ENCODE measurements around the gene POLN. TPM values are rescaled to one million over a fixed set of nuclear protein-coding genes. Genes with fewer than 3 reads are reported as not detected.
A peak's percentile ranks its signal among the peaks of the same experiment; 100 is the strongest.

POLN gene
- total and polyA plus RNA-seq, 2 donors from 2014 or later, result 1.3 to 3.8 TPM

DNA sequence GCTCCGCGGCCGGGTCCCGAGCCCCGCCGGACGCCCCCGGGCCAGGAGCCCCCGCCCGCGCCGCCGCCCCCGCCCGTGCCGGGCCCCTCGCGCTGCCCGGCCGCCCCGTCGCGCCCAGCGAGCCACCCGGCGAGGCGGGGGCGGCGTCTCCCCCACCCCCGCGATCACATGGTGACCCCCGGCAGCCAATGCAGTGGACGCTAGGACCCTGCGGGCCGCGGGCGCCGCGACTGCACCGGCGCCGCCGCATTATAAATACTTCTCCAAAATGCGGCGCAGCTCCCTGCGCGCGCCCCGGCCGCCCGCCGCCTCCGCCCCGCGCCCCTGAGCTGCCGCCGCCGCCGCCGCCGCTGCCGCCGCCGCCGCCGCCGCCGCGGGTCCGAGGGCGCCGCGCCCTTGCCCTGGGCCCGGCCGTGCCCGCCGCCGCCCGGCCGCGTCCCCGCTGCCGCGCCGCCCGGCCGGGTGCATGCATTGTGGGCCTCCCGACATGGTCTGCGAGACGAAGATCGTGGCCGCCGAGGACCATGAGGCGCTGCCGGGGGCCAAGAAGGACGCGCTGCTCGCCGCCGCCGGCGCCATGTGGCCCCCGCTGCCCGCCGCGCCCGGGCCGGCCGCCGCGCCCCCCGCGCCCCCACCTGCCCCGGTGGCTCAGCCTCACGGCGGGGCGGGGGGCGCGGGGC, 182.7 kb downstream of the POLN start, which contains the start of gene NAT8L:
Gene NAT8L (plus strand): TSS at position 282 of the 680 bp plus-strand sequence. CDS start 185 bp downstream, at position 467.
- H3K9ac ChIP-seq (ENCODE audit: low read length in 3 of 3), result no peak within 1 kb of the TSS
- TF ChIP-seq, protein P1, sequence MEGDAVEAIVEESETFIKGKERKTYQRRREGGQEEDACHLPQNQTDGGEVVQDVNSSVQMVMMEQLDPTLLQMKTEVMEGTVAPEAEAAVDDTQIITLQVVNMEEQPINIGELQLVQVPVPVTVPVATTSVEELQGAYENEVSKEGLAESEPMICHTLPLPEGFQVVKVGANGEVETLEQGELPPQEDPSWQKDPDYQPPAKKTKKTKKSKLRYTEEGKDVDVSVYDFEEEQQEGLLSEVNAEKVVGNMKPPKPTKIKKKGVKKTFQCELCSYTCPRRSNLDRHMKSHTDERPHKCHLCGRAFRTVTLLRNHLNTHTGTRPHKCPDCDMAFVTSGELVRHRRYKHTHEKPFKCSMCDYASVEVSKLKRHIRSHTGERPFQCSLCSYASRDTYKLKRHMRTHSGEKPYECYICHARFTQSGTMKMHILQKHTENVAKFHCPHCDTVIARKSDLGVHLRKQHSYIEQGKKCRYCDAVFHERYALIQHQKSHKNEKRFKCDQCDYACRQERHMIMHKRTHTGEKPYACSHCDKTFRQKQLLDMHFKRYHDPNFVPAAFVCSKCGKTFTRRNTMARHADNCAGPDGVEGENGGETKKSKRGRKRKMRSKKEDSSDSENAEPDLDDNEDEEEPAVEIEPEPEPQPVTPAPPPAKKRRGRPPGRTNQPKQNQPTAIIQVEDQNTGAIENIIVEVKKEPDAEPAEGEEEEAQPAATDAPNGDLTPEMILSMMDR (IDR thresholded peaks at IDR 0.05; ENCODE audit: borderline replicate concordance, extremely low read depth, insufficient read depth), result no peak
- peaks cover under 1% of the 10 kb centered on the region for H3K27me3 ChIP-seq (ENCODE audit: control insufficient read depth, insufficient read depth, low read length)
- H3K4me3 ChIP-seq (ENCODE audit: low read length in 3 of 3), result peak within 1 kb of the TSS in 1 of 3 donors; percentile 11
- H3K9me3 ChIP-seq (ENCODE audit: control insufficient read depth in 2 of 3, insufficient read depth in 1 of 3, low read length in 3 of 3), result no peaks in the 10 kb centered on the region
- H3K27ac ChIP-seq (ENCODE audit: low read depth in 2 of 2, low read length in 2 of 2), result no peak within 1 kb of the TSS
- no peak for FAIRE-seq
- intact Hi-C loops (cut with DNase I), result no loop called here
- DNase-seq, result peak in 4 of 5 donors; percentile 60 to 72 (median 68)
- H3K4me1 ChIP-seq (ENCODE audit: control insufficient read depth in 2 of 3, insufficient read depth in 2 of 3, low read depth in 1 of 3, low read length in 3 of 3), result peaks cover 0 to 4% (median 0%) of the 10 kb centered on the region in 3 donors
- H3K36me3 ChIP-seq (ENCODE audit: control insufficient read depth in 2 of 3, insufficient read depth in 3 of 3, low read length in 3 of 3), result no peaks in the 10 kb centered on the region

DNA sequence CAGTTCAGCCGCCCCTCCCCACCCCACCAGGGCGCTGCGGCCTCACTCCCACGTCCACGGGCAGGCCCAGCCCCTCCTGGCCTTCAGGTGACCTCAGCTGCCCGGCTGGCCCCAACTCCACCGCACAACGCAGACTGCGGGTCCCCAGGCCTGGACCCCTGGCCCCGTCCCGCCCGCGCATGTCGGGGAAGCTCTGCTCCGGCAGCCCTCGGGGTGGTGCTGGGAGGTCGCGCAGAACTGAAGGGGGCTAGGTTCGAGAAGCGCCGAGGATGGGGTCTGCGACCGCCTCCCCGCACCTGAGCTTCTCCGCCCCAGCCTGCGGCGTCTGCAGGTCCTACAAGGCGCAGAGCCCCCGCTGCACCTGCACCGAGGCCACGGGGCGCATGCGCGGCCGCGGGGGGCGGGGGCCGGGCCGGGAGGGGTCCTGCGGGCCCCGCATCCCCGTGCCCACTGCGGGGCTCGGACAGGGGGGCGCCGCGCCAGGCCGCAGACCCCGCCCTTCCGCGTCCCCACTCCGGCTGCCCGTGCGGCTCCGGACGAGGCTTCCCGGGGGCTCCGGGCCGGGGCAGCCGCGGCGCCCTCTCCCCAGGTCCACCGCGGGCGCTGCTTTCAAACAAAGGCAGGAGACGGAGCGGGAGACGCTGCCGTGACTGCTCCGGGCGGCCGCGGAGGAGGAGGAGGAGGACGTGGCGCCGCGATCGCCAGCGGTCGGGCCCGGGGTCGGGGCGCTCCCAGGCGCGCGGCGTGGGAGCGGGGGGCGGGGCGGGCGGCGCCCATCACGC, 183.5 kb downstream of the POLN start:
- H3K27ac ChIP-seq (ENCODE audit: low read depth in 2 of 2, low read length in 2 of 2), result no peak overlapping the region
- peaks cover 3% of the 10 kb centered on the region for H3K27me3 ChIP-seq (ENCODE audit: control insufficient read depth, insufficient read depth, low read length)
- intact Hi-C loops (cut with DNase I), result no loop called here
- FAIRE-seq (no peak), DNase-seq (peak in 3 of 5 donors; percentile 52 to 76 (median 69))
- no peaks in the 10 kb centered on the region for H3K36me3 ChIP-seq (ENCODE audit: control insufficient read depth in 2 of 3, insufficient read depth in 3 of 3, low read length in 3 of 3)
- no peak overlapping the region for H3K9ac ChIP-seq (ENCODE audit: low read length in 3 of 3)
- H3K4me3 ChIP-seq (ENCODE audit: low read length in 3 of 3), result peak overlapping the region in 1 of 3 donors; percentile 11
- H3K4me1 ChIP-seq (ENCODE audit: control insufficient read depth in 2 of 3, insufficient read depth in 2 of 3, low read depth in 1 of 3, low read length in 3 of 3), result peaks cover 0 to 4% (median 0%) of the 10 kb centered on the region in 3 donors
- no peaks in the 10 kb centered on the region for H3K9me3 ChIP-seq (ENCODE audit: control insufficient read depth in 2 of 3, insufficient read depth in 1 of 3, low read length in 3 of 3)
- TF ChIP-seq, protein P1 (IDR thresholded peaks at IDR 0.05; ENCODE audit: borderline replicate concordance, extremely low read depth, insufficient read depth), result no peak

DNA sequence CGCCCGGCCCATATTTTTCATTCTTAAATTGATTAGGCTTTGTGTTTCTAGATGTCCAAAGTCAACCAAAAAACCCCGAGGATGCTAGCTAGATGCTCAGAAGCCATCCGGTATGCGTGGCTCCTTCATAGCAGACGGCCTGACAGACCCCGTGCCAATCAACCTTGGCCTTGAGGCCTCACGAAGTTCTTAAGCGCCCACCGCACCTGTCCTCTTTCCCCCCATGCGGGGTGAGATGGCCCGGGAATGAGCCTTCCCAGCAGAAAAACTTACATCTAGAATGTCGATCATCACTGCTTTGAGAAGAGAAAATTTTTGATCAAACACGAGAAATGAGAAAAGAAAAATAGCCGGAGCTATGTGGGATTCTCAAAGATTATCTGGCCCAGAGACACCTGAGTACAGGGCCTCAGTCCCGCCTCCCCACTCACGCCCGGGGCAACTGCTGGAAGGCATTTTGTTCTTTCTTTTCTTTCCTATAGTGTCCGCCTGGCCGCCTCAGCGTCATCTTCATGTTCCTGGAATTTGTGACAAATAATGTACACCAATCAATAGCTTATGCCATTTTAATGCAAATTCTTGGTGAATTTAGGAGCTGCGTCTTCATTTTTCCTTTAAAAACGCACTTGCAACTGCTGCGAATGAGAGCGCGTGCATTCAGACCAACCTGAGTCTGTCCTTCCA, 184.4 kb downstream of the POLN start:
- H3K9ac ChIP-seq (ENCODE audit: low read length in 3 of 3), result no peak overlapping the region
- H3K4me3 ChIP-seq (ENCODE audit: low read length in 3 of 3), result no peak overlapping the region
- H3K4me1 ChIP-seq (ENCODE audit: control insufficient read depth in 2 of 3, insufficient read depth in 2 of 3, low read depth in 1 of 3, low read length in 3 of 3), result peaks cover 0 to 4% (median 0%) of the 10 kb centered on the region in 3 donors
- intact Hi-C loops (cut with DNase I), result no loop called here
- peaks cover 3% of the 10 kb centered on the region for H3K27me3 ChIP-seq (ENCODE audit: control insufficient read depth, insufficient read depth, low read length)
- no peaks in the 10 kb centered on the region for H3K9me3 ChIP-seq (ENCODE audit: control insufficient read depth in 2 of 3, insufficient read depth in 1 of 3, low read length in 3 of 3)
- TF ChIP-seq, protein P1 (IDR thresholded peaks at IDR 0.05; ENCODE audit: borderline replicate concordance, extremely low read depth, insufficient read depth), result no peak
- DNase-seq (peak in 1 of 5 donors; percentile 36), FAIRE-seq (no peak)
- no peaks in the 10 kb centered on the region for H3K36me3 ChIP-seq (ENCODE audit: control insufficient read depth in 2 of 3, insufficient read depth in 3 of 3, low read length in 3 of 3)
- no peak overlapping the region for H3K27ac ChIP-seq (ENCODE audit: low read depth in 2 of 2, low read length in 2 of 2)
